ENCODE results near the gene PCIF1. TPM values are rescaled to one million over a fixed set of nuclear protein-coding genes. Genes with fewer than 3 reads are reported as not detected.

The PCIF1 gene
- total RNA-seq, 1 donor: 9.1 TPM

DNA sequence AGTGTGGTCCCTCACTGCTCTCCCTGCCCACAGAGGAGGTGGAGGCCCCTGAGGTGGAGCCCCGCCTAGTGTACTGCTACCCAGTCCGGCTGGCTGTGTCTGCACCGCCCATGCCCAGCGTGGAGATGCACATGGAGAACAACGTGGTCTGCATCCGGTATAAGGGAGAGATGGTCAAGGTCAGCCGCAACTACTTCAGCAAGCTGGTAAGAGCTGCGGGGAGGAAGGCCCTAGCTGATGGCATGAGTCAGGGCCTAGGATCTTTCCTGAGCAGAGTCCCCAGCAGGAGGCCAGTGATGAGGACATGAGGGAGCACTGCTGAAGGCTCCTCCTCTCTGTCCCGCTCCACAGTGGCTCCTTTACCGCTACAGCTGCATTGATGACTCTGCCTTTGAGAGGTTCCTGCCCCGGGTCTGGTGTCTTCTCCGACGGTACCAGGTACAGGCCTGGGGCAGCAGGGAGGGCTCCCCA, 11.2 kb downstream of the PCIF1 start:
- H3K4me3 ChIP-seq (ENCODE audit: low read depth, low read length): no peak overlapping the region
- TF ChIP-seq, protein P1, sequence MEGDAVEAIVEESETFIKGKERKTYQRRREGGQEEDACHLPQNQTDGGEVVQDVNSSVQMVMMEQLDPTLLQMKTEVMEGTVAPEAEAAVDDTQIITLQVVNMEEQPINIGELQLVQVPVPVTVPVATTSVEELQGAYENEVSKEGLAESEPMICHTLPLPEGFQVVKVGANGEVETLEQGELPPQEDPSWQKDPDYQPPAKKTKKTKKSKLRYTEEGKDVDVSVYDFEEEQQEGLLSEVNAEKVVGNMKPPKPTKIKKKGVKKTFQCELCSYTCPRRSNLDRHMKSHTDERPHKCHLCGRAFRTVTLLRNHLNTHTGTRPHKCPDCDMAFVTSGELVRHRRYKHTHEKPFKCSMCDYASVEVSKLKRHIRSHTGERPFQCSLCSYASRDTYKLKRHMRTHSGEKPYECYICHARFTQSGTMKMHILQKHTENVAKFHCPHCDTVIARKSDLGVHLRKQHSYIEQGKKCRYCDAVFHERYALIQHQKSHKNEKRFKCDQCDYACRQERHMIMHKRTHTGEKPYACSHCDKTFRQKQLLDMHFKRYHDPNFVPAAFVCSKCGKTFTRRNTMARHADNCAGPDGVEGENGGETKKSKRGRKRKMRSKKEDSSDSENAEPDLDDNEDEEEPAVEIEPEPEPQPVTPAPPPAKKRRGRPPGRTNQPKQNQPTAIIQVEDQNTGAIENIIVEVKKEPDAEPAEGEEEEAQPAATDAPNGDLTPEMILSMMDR (IDR thresholded peaks at IDR 0.05; ENCODE audit: insufficient read depth, low read depth, low read length): no peak
- peak; percentile 29 for DNase-seq (ENCODE audit: low read depth)

DNA sequence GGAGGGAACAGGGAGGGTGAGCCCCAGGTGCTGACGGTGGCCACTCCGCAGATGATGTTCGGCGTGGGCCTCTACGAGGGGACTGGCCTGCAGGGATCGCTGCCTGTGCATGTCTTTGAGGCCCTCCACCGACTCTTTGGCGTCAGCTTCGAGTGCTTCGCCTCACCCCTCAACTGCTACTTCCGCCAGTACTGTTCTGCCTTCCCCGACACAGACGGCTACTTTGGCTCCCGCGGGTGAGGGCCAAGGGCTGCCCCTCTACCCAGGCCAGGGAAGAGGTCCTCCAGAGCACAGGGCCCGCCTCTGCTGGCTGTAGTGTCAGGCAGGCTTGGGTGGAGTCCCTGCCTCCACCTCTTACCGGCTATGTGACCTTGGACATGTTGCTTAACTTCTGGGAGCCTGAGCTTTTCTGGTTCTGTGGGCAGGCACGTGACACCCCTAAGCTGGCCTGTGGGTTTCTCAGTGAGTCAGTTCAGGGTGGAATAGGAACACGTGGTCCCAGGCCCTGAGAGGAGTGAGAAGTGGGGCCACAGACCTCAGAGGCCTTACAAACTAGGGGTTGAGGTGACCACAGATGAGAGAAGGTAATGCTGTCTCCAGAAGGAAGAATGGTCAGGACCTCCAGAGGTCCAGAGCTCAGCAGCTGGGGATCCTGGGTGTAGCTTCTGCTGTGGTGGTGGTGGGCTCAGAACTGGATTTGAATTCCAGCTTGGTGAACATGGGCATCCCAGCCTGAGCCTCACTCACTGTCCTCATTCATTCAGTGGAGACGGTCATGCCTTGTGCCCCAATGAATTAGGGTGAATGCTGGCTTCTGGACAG, 11.9 kb downstream of the PCIF1 start:
- H3K4me3 ChIP-seq (ENCODE audit: low read depth, low read length): no peak overlapping the region
- DNase-seq (ENCODE audit: low read depth): peak; percentile 97
- TF ChIP-seq, protein P1 (IDR thresholded peaks at IDR 0.05; ENCODE audit: insufficient read depth, low read depth, low read length): no peak

DNA sequence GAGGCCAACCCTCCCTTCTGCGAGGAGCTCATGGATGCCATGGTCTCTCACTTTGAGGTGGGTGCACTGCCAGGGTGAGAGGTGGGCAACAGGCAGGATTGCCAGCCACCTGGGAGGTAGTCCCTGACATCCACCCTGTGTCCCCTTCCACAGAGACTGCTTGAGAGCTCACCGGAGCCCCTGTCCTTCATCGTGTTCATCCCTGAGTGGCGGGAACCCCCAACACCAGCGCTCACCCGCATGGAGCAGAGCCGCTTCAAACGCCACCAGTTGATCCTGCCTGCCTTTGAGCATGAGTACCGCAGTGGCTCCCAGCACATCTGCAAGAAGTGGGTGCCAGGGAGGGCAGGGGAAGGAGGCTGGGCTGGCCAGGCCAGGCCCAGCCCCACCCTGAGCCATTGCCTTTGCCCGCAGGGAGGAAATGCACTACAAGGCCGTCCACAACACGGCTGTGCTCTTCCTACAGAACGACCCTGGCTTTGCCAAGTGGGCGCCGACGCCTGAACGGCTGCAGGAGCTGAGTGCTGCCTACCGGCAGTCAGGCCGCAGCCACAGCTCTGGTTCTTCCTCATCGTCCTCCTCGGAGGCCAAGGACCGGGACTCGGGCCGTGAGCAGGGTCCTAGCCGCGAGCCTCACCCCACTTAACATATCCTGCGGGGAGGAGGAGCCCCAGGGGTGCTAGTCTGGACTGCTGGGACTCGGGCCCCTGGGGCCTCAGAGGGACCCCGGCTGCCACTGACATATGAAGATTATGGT, 12.8 kb downstream of the PCIF1 start:
- no peak overlapping the region for H3K4me3 ChIP-seq (ENCODE audit: low read depth, low read length)
- TF ChIP-seq, protein P1 (IDR thresholded peaks at IDR 0.05; ENCODE audit: insufficient read depth, low read depth, low read length): no peak
- no peak for DNase-seq (ENCODE audit: low read depth)

DNA sequence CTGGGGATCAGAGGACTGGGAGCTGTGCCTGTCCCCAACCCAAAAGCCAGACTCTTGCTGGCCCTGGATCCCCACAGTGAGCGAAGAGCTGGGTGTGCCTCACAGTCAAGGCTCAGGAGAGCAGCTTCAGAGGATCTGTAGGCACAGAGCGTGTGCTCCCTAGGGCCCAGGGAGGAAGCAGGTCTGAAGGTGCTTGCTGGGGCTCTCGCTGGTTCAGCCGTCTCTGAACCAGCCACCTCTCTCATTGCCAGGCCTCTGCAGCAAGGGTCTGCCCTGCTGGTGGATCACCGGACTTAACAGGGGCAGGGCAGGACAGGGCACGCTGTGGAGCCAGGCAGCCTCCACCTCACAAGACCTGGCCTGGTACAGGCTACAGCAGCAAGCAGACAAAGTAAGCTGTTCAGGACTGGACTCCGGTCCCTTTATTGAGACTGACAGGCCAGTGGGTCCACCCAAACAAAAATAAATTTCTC, 13.8 kb downstream of the PCIF1 start:
- DNase-seq (ENCODE audit: low read depth): no peak
- no peak overlapping the region for H3K4me3 ChIP-seq (ENCODE audit: low read depth, low read length)
- TF ChIP-seq, protein P1 (IDR thresholded peaks at IDR 0.05; ENCODE audit: insufficient read depth, low read depth, low read length): no peak

DNA sequence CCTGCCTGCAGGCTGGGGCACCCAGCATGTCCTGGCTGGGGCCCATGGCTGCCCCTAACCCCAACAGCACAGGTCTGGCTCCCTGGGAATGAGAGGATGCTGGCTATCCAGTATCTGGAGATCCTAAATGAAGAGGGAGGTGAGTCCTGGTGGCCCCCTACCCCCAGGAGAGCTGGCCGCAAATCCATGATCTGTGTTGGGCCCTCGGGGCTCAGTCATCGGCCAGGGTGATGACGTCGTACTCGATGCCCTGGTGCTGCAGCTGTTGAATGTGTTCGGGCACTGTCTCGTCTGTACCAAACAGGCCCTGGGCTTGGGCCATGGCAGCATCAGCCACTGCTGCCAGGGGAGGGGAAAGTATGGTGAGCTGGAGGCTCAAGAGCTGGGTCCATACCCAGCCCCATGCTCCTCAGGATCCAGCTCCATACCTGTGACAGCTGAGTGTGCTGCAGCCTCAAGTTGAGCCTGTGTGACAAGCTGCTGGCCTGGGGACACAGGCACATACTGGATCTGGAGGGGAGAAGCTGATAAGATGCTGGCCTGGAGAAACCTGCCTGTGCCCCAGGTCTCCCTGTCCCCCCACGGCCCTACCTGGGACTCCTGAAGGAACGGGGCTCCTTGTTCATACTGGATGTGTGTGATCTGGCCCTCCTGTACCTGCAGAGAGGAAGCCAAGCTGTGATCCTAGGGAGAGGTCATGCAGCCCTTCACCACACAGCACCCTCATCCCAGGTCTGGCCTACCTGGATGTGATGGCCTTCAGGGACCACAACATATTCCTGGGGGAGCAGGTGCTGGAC, 14.5 kb downstream of the PCIF1 start:
- H3K4me3 ChIP-seq (ENCODE audit: low read depth, low read length): no peak overlapping the region
- no peak for DNase-seq (ENCODE audit: low read depth)
- TF ChIP-seq, protein P1 (IDR thresholded peaks at IDR 0.05; ENCODE audit: insufficient read depth, low read depth, low read length): no peak

DNA sequence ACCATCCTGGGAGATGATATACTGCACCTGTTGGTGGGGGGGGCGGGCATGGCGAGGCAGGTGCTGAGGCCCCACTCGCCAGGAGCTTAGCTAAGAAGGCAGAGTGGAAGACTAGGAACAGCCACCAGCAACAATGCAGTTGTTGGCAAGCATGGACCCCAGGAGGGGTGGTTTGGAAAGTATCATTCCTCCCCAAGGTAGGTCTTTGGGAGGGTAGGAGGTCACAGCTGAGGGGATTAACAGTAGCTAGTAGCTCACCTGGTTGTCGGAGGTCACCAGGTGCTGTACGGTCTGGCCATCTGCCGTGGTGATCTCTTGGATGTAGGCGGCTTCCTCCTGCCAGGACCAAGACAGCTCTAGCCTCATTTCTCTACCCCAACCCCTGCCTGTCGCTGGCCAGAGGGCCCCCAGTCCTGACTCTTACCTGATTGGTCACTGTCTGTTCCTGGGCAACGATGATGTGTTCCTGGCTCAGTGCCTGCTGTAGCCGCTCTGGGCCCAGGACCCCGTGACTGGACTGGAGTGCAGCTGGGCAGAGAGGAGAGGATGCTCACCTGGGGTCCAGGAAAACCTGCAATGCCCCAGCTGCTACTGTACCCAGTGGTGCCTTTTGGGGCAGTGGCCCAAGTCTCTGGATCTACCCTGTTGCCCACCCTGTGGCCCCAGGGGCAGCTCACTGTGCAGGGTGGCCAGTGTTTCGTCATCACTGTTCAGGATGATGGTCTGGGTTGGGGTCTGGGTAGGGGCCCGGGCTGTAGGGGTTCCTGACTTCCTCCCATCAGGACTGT, 15.3 kb downstream of the PCIF1 start:
- TF ChIP-seq, protein P1 (IDR thresholded peaks at IDR 0.05; ENCODE audit: insufficient read depth, low read depth, low read length): no peak
- no peak overlapping the region for H3K4me3 ChIP-seq (ENCODE audit: low read depth, low read length)
- no peak for DNase-seq (ENCODE audit: low read depth)
